Endothelial cell of umbilical vein (primary cell): ENCODE data around the gene CHST12. TPM values are rescaled to one million over a fixed set of nuclear protein-coding genes. Genes with fewer than 3 reads are reported as not detected.

Source experiments
- BruUV-seq: library from RNA; stranded (reverse); fragments of 400-500 nt; replicated peaks from 2 replicates; lab custom pipeline; 2021; lab: Mats Ljungman, UMichigan
- CTCF ChIA-PET: fragments of 300-600, 350-600 bp; sonication (Branson Sonifier 250); formaldehyde crosslinking; loops from one replicate; lab custom pipeline; 2021; ENCODE audit warnings: antibody characterized with exemption, inconsistent platforms; lab: Charles Lee
- POLR2A ChIA-PET: fragments of 300-600, 350-600 bp; sonication (Branson Sonifier 250); formaldehyde crosslinking; loops from one replicate; lab custom pipeline; 2021; ENCODE audit warnings: antibody characterized with exemption, inconsistent platforms; lab: Charles Lee
- DNase-seq: peaks from one replicate; pipeline ENCODE4 v3.0.0-alpha.2; 2011; ENCODE audit warnings: low read depth, low spot score
- FAIRE-seq: peaks from 2 replicates; lab custom pipeline; 2011; peaks lifted over from hg19 to GRCh38; lab: Jason Lieb, UNC
- H2AFZ ChIP-seq: 2 replicates; pipeline ENCODE4 v1.6.0; 2012; ENCODE audit warnings: low read depth, low read length, control low read depth, inconsistent platforms
- H3K27ac ChIP-seq: 2 replicates; pipeline ENCODE4 v1.5.1; 2011; ENCODE audit warnings: low read depth, mild to moderate bottlenecking, control low read depth, low read length, moderate library complexity; ENCODE audit not compliant: insufficient read depth
- H3K27me3 ChIP-seq, 2 experiments: 2 replicates each; pipeline versions ENCODE4 v1.6.0 to v1.6.1; 2011; ENCODE audit warnings: low read length in 2 of 2, mixed read lengths in 1 of 2; ENCODE audit not compliant: control insufficient read depth in 2 of 2, insufficient read depth in 2 of 2
- H3K36me3 ChIP-seq, 2 experiments: 2 replicates in 1 of 2; 3 replicates in 1 of 2; pipeline ENCODE4 v1.5.1; 2011; ENCODE audit warnings: low read length in 2 of 2, mild to moderate bottlenecking in 1 of 2, moderate library complexity in 1 of 2; ENCODE audit not compliant: control insufficient read depth in 2 of 2, insufficient read depth in 2 of 2; ENCODE audit errors: extremely low read depth in 1 of 2
- H3K4me1 ChIP-seq: 3 replicates; pipeline ENCODE4 v1.5.1; 2011; ENCODE audit warnings: mild to moderate bottlenecking, low read length; ENCODE audit not compliant: control insufficient read depth, insufficient read depth; ENCODE audit errors: extremely low read depth
- H3K4me2 ChIP-seq: 2 replicates; pipeline ENCODE4 v1.6.1; 2011; ENCODE audit warnings: low read length, control low read depth, mixed read lengths; ENCODE audit not compliant: insufficient read depth
- H3K4me3 ChIP-seq, 3 experiments: fragments of 200-600 bp in 1 of 3; sonication (generic), shearing (Covaris generic) in 1 of 3; replicated peaks in 1 of 3; 2 replicates each; pipeline ENCODE4 v1.5.1; 2011 to 2016; ENCODE audit warnings: control low read depth in 3 of 3, low read length in 3 of 3, mild to moderate bottlenecking in 2 of 3, inconsistent platforms in 1 of 3, low read depth in 1 of 3, moderate library complexity in 1 of 3; ENCODE audit not compliant: insufficient read depth in 1 of 3
- H3K79me2 ChIP-seq: 2 replicates; pipeline ENCODE4 v1.6.0; 2012; ENCODE audit warnings: low read length, inconsistent platforms; ENCODE audit not compliant: control insufficient read depth, insufficient read depth
- H3K9ac ChIP-seq: replicated peaks from 2 replicates; pipeline ENCODE3; 2011; ENCODE audit warnings: low read length, control low read depth; ENCODE audit not compliant: insufficient read depth; ENCODE audit errors: extremely low read depth
- H3K9me1 ChIP-seq: replicated peaks from 3 replicates; pipeline ENCODE4 v1.6.0; 2011; ENCODE audit warnings: mild to moderate bottlenecking, low read length; ENCODE audit not compliant: control insufficient read depth, insufficient read depth; ENCODE audit errors: extremely low read depth
- H3K9me3 ChIP-seq: replicated peaks from 2 replicates; pipeline ENCODE4 v1.5.1; 2012; ENCODE audit warnings: low read length, inconsistent platforms; ENCODE audit not compliant: control insufficient read depth, insufficient read depth
- H4K20me1 ChIP-seq: replicated peaks from 2 replicates; pipeline ENCODE3; 2011; ENCODE audit warnings: mild to moderate bottlenecking, low read length; ENCODE audit not compliant: control insufficient read depth, insufficient read depth; ENCODE audit errors: extremely low read depth
- dilution Hi-C: fragments of 300-500 bp; cut with MboI; formaldehyde crosslinking; loops from one replicate; pipeline ENCODE4 v1.15.0; 2019; ENCODE audit warnings: low sequenced_read_pairs; ENCODE audit not compliant: extremely low pct_ligation_motif_present
- intact Hi-C: fragments of 100-400 bp; cut with micrococcal nuclease; formaldehyde crosslinking; loops from one replicate; pipeline ENCODE4 v1.10.0; 2022
- polyA plus RNA-seq, 4 experiments: library from polyadenylated mRNA; depleted of rRNA in 3 of 4; stranded (reverse) in 3 of 4; unstranded in 1 of 4; fragments of >200 nt; gene quantifications; 2 replicates each; pipeline versions ENCODE4 v1.2.1 to v1.2.3, GENCODE V29; 2011 to 2012; ENCODE audit warnings: missing spikeins in 1 of 4
- total RNA-seq: library from RNA; stranded (reverse); gene quantifications from 2 replicates; pipeline ENCODE4 v1.2.3, GENCODE V29; 2021
- TF ChIP-seq, protein P1 (sequence below): IDR thresholded peaks from 2 replicates; pipeline ENCODE4 v1.6.1; 2011; ENCODE audit not compliant: insufficient read depth, insufficient read length
- TF ChIP-seq, protein P2 (sequence below), 2 donors: IDR thresholded peaks; 1 replicate in 1 of 2; 2 replicates in 1 of 2; pipeline ENCODE4 v1.5.1; 2011; ENCODE audit warnings: low read length in 2 of 2, mild to moderate bottlenecking in 2 of 2, moderate library complexity in 2 of 2, control low read depth in 1 of 2, inconsistent platforms in 1 of 2, low read depth in 1 of 2; ENCODE audit not compliant: insufficient read depth in 1 of 2; ENCODE audit errors: extremely low read depth in 1 of 2

CHST12 gene
- total and polyA plus RNA-seq, 2 donors (not counting 3 experiments of a cell fraction or from before 2014, with no cell fraction given): 30.2 to 52.6 TPM

GRCh38 chr7:2403718-2404648, 572 bp downstream of the CHST12 start:
- Histone ChIP-seq H3K79me2 (peaks cover 5% of the 10 kb centered on the region), H3K9me3 (no peaks in the 10 kb centered on the region), H3K27me3 (no peaks in the 10 kb centered on the region), H3K9ac (peak overlapping the region; percentile 80), H3K4me1 (peaks cover 28% of the 10 kb centered on the region), H3K4me3 (peak overlapping the region; percentile 68 to 75 (median 68)), H3K27ac (no peak overlapping the region), H3K36me3 (no peaks in the 10 kb centered on the region), H3K9me1 (no peaks in the 10 kb centered on the region), H3K4me2 (peak overlapping the region; percentile 84), H4K20me1 (no peaks in the 10 kb centered on the region), H2AFZ (peak overlapping the region; percentile 71)
- ChIA-PET POLR2A (no interaction called here), CTCF (interaction anchor here (1.0 to 2.5 kb wide), 5 partner anchors 10 to 65 kb away, joined by 5 to 11 read pairs (median 5); no protein-coding TSS in a partner anchor)
- DNase-seq (peak; percentile 42), FAIRE-seq (no peak)
- BruUV-seq: no TSS peak
- intact Hi-C loops: loop anchor here (1.0 to 10.0 kb wide), 4 partner anchors 27 to 227 kb away; partner anchors contain the start of genes EIF3B and TTYH3
- dilution Hi-C loops: no loop called here
- TF ChIP-seq, protein P1, sequence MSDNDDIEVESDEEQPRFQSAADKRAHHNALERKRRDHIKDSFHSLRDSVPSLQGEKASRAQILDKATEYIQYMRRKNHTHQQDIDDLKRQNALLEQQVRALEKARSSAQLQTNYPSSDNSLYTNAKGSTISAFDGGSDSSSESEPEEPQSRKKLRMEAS: no peak
- TF ChIP-seq, protein P2, sequence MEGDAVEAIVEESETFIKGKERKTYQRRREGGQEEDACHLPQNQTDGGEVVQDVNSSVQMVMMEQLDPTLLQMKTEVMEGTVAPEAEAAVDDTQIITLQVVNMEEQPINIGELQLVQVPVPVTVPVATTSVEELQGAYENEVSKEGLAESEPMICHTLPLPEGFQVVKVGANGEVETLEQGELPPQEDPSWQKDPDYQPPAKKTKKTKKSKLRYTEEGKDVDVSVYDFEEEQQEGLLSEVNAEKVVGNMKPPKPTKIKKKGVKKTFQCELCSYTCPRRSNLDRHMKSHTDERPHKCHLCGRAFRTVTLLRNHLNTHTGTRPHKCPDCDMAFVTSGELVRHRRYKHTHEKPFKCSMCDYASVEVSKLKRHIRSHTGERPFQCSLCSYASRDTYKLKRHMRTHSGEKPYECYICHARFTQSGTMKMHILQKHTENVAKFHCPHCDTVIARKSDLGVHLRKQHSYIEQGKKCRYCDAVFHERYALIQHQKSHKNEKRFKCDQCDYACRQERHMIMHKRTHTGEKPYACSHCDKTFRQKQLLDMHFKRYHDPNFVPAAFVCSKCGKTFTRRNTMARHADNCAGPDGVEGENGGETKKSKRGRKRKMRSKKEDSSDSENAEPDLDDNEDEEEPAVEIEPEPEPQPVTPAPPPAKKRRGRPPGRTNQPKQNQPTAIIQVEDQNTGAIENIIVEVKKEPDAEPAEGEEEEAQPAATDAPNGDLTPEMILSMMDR (IDR thresholded peaks at IDR 0.05; ENCODE audit: extremely low read depth in 1 of 2, insufficient read depth in 1 of 2, low read depth in 1 of 2, low read length in 2 of 2): peak; percentile 7 to 41
